Endodermal cell (in vitro differentiated cells): ENCODE measurements around the gene ZNF423. TPM values are rescaled to one million over a fixed set of nuclear protein-coding genes. Genes with fewer than 3 reads are reported as not detected.

Experiments
- DNase-seq: peaks from one replicate; pipeline ENCODE4 v3.0.0-alpha.2; 2017
- H3K27ac ChIP-seq: 2 replicates; pipeline ENCODE4 v1.5.1; 2013; ENCODE audit warnings: mild to moderate bottlenecking, low read depth, low read length, moderate library complexity
- H3K27me3 ChIP-seq: 2 replicates; pipeline ENCODE4 v1.6.1; 2013; ENCODE audit warnings: mild to moderate bottlenecking, low read length, moderate library complexity; ENCODE audit not compliant: insufficient read depth, control insufficient read depth, poor library complexity, severe bottlenecking
- H3K36me3 ChIP-seq: 2 replicates; pipeline ENCODE4 v1.7.0; 2013; ENCODE audit warnings: mild to moderate bottlenecking, low read length, moderate library complexity; ENCODE audit not compliant: control insufficient read depth, insufficient read depth
- H3K4me1 ChIP-seq: one replicate; pipeline ENCODE4 v1.7.0; 2013; ENCODE audit warnings: low read length; ENCODE audit not compliant: control insufficient read depth, insufficient read depth
- H3K4me3 ChIP-seq: 2 replicates; pipeline ENCODE4 v1.5.1; 2013; ENCODE audit warnings: mild to moderate bottlenecking, low read length, moderate library complexity
- H3K9ac ChIP-seq: 2 replicates; pipeline ENCODE4 v1.6.1; 2013; ENCODE audit warnings: mild to moderate bottlenecking, low read length, moderate library complexity; ENCODE audit not compliant: poor library complexity, severe bottlenecking; ENCODE audit errors: extremely low read depth
- H3K9me3 ChIP-seq: 2 replicates; pipeline ENCODE4 v1.6.1; 2013; ENCODE audit warnings: mild to moderate bottlenecking, low read length, moderate library complexity; ENCODE audit not compliant: control insufficient read depth
- H3K27ac Mint-ChIP-seq: 2 replicates; pipeline ENCODE4 v1.8.0; 2020; ENCODE audit warnings: mixed read lengths
- H3K27me3 Mint-ChIP-seq: 2 replicates; pipeline ENCODE4 v1.8.0; 2021; ENCODE audit warnings: mild to moderate bottlenecking, mixed read lengths; ENCODE audit not compliant: insufficient read depth
- H3K36me3 Mint-ChIP-seq: 2 replicates; pipeline ENCODE4 v1.8.0; 2020; ENCODE audit warnings: low read depth, mixed read lengths
- H3K4me1 Mint-ChIP-seq: 2 replicates; pipeline ENCODE4 v1.8.0; 2020; ENCODE audit warnings: mixed read lengths
- H3K4me3 Mint-ChIP-seq: 2 replicates; pipeline ENCODE4 v1.8.0; 2020; ENCODE audit warnings: mild to moderate bottlenecking, moderate library complexity, mixed read lengths
- H3K9me3 Mint-ChIP-seq: 2 replicates; pipeline ENCODE4 v1.8.0; 2020; ENCODE audit warnings: mild to moderate bottlenecking, mixed read lengths
- CTCF ChIP-seq: fragments of 200-600 bp; sonication (generic); conservative IDR thresholded peaks from 2 replicates; pipeline ENCODE4 v1.5.0; 2021; ENCODE audit warnings: antibody characterized with exemption, mild to moderate bottlenecking
- WGBS, 2 experiments: methylation state at CpG; one replicate each; pipeline versions ENCODE4 v1.1.5 to v1.1.7; 2013; ENCODE audit warnings: missing lambda C conversion rate in 2 of 2, mixed read lengths in 1 of 2; ENCODE audit not compliant: insufficient coverage in 1 of 2, insufficient read length in 1 of 2; 5-methylcytosine and 5-hydroxymethylcytosine counted together
- total RNA-seq, 2 donors: library from RNA; stranded (reverse); fragmentation: NEBNext Ultra II Directional in 1 of 2; extraction: Animal tissue kit (Norgen Biotek cat#: 25700) in 1 of 2; gene quantifications; 2 replicates in 1 of 2; 3 replicates in 1 of 2; pipeline ENCODE4 v1.2.1, GENCODE V29; 2021

The ZNF423 gene
- total RNA-seq, 2 donors from 2014 or later, result 30.3 to 41.9 TPM

GRCh38 chr16:49860593-49860992 is 4.7 kb upstream of the ZNF423 start:
- Mint-ChIP-seq H3K4me1 (peaks cover 3% of the 10 kb centered on the region), H3K27me3 (peaks cover 42% of the 10 kb centered on the region), H3K4me3 (no peak overlapping the region), H3K9me3 (no peaks in the 10 kb centered on the region), H3K27ac (no peak overlapping the region), H3K36me3 (no peaks in the 10 kb centered on the region)
- no peaks in the 10 kb centered on the region for H3K36me3 ChIP-seq
- H3K4me1 ChIP-seq, result no peaks in the 10 kb centered on the region
- no peak overlapping the region for H3K27ac ChIP-seq
- no peak overlapping the region for H3K9ac ChIP-seq
- no peaks in the 10 kb centered on the region for H3K9me3 ChIP-seq
- no peak for DNase-seq
- WGBS, 2 experiments, result 100% methylated on average over 2 of the region's 2 CpGs; no CpG with 5 or more reads in 1 of the 2 experiments
- H3K27me3 ChIP-seq, result peaks cover 42% of the 10 kb centered on the region
- H3K4me3 ChIP-seq, result no peak overlapping the region
- no peak for TF ChIP-seq CTCF

- no peaks in the 10 kb centered on the region for H3K9me3 ChIP-seq
- peak; percentile 47 for TF ChIP-seq CTCF
- H3K9ac ChIP-seq, result no peak overlapping the region
- Mint-ChIP-seq H3K4me3 (peak overlapping the region; percentile 53), H3K27ac (no peak overlapping the region), H3K36me3 (no peaks in the 10 kb centered on the region), H3K4me1 (peaks cover 5% of the 10 kb centered on the region), H3K27me3 (peaks cover 39% of the 10 kb centered on the region), H3K9me3 (no peaks in the 10 kb centered on the region)
- DNase-seq, result peak; percentile 67
- H3K27me3 ChIP-seq, result peaks cover 42% of the 10 kb centered on the region
- WGBS, 2 experiments, result 18 to 28% methylated on average over 19 to 30 of the region's 30 CpGs
- H3K4me3 ChIP-seq, result no peak overlapping the region
- no peaks in the 10 kb centered on the region for H3K4me1 ChIP-seq
- H3K27ac ChIP-seq, result peak overlapping the region; percentile 73
- no peaks in the 10 kb centered on the region for H3K36me3 ChIP-seq
Observed at GRCh38 chr16:49859125-49859811, 3.4 kb upstream of the ZNF423 start.

- H3K36me3 Mint-ChIP-seq, result no peaks in the 10 kb centered on the region
- H3K27me3 Mint-ChIP-seq, result peaks cover 39% of the 10 kb centered on the region
- Histone ChIP-seq H3K4me1 (peaks cover under 1% of the 10 kb centered on the region), H3K27me3 (peaks cover 42% of the 10 kb centered on the region), H3K27ac (peak overlapping the region; percentile 73), H3K36me3 (no peaks in the 10 kb centered on the region), H3K9ac (no peak overlapping the region), H3K4me3 (no peak overlapping the region), H3K9me3 (no peaks in the 10 kb centered on the region)
- peak overlapping the region; percentile 78 for H3K4me3 Mint-ChIP-seq
- no peaks in the 10 kb centered on the region for H3K9me3 Mint-ChIP-seq
- WGBS, 2 experiments, result 3 to 5% methylated on average over 8 to 87 of the region's 90 CpGs
- H3K27ac Mint-ChIP-seq, result no peak overlapping the region
- peak; percentile 83 for DNase-seq
- TF ChIP-seq CTCF, result no peak
- H3K4me1 Mint-ChIP-seq, result peaks cover 13% of the 10 kb centered on the region
Observed at GRCh38 chr16:49858200-49859124, 2.5 kb upstream of the ZNF423 start.
